GM21367 (cell line): Measurements from ENCODE around the gene TAF4.
"Not testable (repeated sequence)": the region's sequence is repeated elsewhere in the genome, so short reads cannot be mapped to it uniquely, and the experiment has no call there.

Experiments
- ATAC-seq: cut with Tn5 transposase; IDR thresholded peaks from one replicate; pipeline ENCODE4 v1.9.1; 2021; ENCODE audit not compliant: unreplicated experiment

The TAF4 gene

GRCh38 chr20:62065674-62066338 lies at the start of gene TAF4:
Gene TAF4 (minus strand): TSS chr20:62065881. CDS start chr20:62065810, 71 bp downstream.
- peak; percentile 45 for ATAC-seq

- ATAC-seq: no peak
Observed at GRCh38 chr20:62114894-62115293, 49.2 kb upstream of the TAF4 start.

- ATAC-seq: no peak
Observed at GRCh38 chr20:62112368-62112767, 46.7 kb upstream of the TAF4 start.

GRCh38 chr20:62111148-62111547 lies 45.5 kb upstream of the TAF4 start:
- ATAC-seq: no peak

- ATAC-seq: no peak
Observed at GRCh38 chr20:62105592-62105991, 39.9 kb upstream of the TAF4 start.

GRCh38 chr20:62104791-62105345 lies 39.2 kb upstream of the TAF4 start:
- no peak for ATAC-seq

GRCh38 chr20:62104234-62104789 lies 38.6 kb upstream of the TAF4 start:
- ATAC-seq: no peak

GRCh38 chr20:62103508-62104233 lies 38.0 kb upstream of the TAF4 start:
- no peak for ATAC-seq

GRCh38 chr20:62101078-62101477 lies 35.4 kb upstream of the TAF4 start:
- no peak for ATAC-seq

- no peak for ATAC-seq
Observed at GRCh38 chr20:62097881-62098407, 32.3 kb upstream of the TAF4 start.

- no peak for ATAC-seq
Observed at GRCh38 chr20:62096421-62097380, 31.0 kb upstream of the TAF4 start.

- ATAC-seq: no peak
Observed at GRCh38 chr20:62089393-62089792, 23.7 kb upstream of the TAF4 start.

- no peak for ATAC-seq
Observed at GRCh38 chr20:62088258-62089127, 22.8 kb upstream of the TAF4 start.

- ATAC-seq: no peak
Observed at GRCh38 chr20:62087632-62088031, 22.0 kb upstream of the TAF4 start.

GRCh38 chr20:62087227-62087626 lies 21.5 kb upstream of the TAF4 start:
- no peak for ATAC-seq

- ATAC-seq: no peak
Observed at GRCh38 chr20:62085206-62085605, 19.5 kb upstream of the TAF4 start.

GRCh38 chr20:62084224-62084623 lies 18.5 kb upstream of the TAF4 start:
- ATAC-seq: not testable (repeated sequence)

- ATAC-seq: no peak
Observed at GRCh38 chr20:62083312-62083711, 17.6 kb upstream of the TAF4 start.

- ATAC-seq: no peak
Observed at GRCh38 chr20:62080249-62080990, 14.7 kb upstream of the TAF4 start.
